ENCODE results near the gene SLC45A3.

- TF ChIP-seq EZH2 (IDR thresholded peaks at IDR 0.05; ENCODE audit: borderline replicate concordance, low read length): no peak
- no peak for TF ChIP-seq CTCF (IDR thresholded peaks at IDR 0.05; ENCODE audit: low read length)
Measured at GRCh38 chr1:205667909-205668643, 12.2 kb downstream of the SLC45A3 start.

Measured in OCI-LY1 (cell line).